Large intestine (tissue), 3 donors: Measurements from ENCODE around the gene MAGEA2. TPM values are rescaled to one million over a fixed set of nuclear protein-coding genes. Genes with fewer than 3 reads are reported as not detected.
"Not testable (repeated sequence)": the region's sequence is repeated elsewhere in the genome, so short reads cannot be mapped to it uniquely, and the experiment has no call there.

Experiments used
- DNase-seq, 2 donors: peaks; one replicate each; pipeline versions ENCODE4 v3.0.0 to v3.0.0-alpha.2; 2013
- H3K27ac ChIP-seq: one replicate; pipeline ENCODE4 v1.5.1; 2013; ENCODE audit warnings: low read length
- H3K27me3 ChIP-seq: 2 replicates; pipeline ENCODE4 v1.6.1; 2013; ENCODE audit warnings: low read length; ENCODE audit not compliant: control insufficient read depth, insufficient read depth
- H3K36me3 ChIP-seq: 2 replicates; pipeline ENCODE4 v1.6.1; 2013; ENCODE audit warnings: low read length; ENCODE audit not compliant: control insufficient read depth, insufficient read depth
- H3K4me1 ChIP-seq: one replicate; pipeline ENCODE4 v1.6.1; 2013; ENCODE audit warnings: low read length; ENCODE audit not compliant: control insufficient read depth, insufficient read depth
- H3K4me3 ChIP-seq: one replicate; pipeline ENCODE4 v1.5.1; 2013; ENCODE audit warnings: low read length
- H3K9me3 ChIP-seq: one replicate; pipeline ENCODE4 v1.6.1; 2013; ENCODE audit warnings: mild to moderate bottlenecking, low read depth, low read length, moderate library complexity; ENCODE audit not compliant: control insufficient read depth
- WGBS: methylation state at CpG from one replicate; pipeline ENCODE4 v1.1.5; 2013; ENCODE audit warnings: low lambda C conversion rate; ENCODE audit not compliant: insufficient coverage; 5-methylcytosine and 5-hydroxymethylcytosine counted together
- polyA plus RNA-seq: library from polyadenylated mRNA; unstranded; fragments of 120-200 nt; gene quantifications from one replicate; pipeline ENCODE4 v1.2.1, GENCODE V29; 2013

MAGEA2 gene
- polyA plus RNA-seq, 1 donor, result not detected

GRCh38 chrX:152706500-152706899 is 47.1 kb downstream of the MAGEA2 start:
- not testable (repeated sequence) for H3K27ac ChIP-seq, H3K4me1 ChIP-seq, H3K27me3 ChIP-seq, H3K4me3 ChIP-seq, DNase-seq, H3K9me3 ChIP-seq, H3K36me3 ChIP-seq
- no CpG with 5 or more reads among the region's 7 CpGs for WGBS

DNA sequence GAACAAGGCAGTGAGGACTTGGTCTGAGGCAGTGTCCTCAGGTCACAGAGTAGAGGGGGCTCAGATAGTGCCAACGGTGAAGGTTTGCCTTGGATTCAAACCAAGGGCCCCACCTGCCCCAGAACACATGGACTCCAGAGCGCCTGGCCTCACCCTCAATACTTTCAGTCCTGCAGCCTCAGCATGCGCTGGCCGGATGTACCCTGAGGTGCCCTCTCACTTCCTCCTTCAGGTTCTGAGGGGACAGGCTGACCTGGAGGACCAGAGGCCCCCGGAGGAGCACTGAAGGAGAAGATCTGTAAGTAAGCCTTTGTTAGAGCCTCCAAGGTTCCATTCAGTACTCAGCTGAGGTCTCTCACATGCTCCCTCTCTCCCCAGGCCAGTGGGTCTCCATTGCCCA is 53.3 kb downstream of the MAGEA2 start:
- DNase-seq, H3K27me3 ChIP-seq, H3K9me3 ChIP-seq, H3K27ac ChIP-seq, H3K4me3 ChIP-seq, H3K4me1 ChIP-seq, H3K36me3 ChIP-seq: not testable (repeated sequence)
- no CpG with 5 or more reads among the region's 5 CpGs for WGBS

Other genes starting within 250 kb of the MAGEA2 start
- gene GABRQ, start 115.9 kb downstream of the MAGEA2 start, polyA plus RNA-seq, result 0.40 TPM
- gene MAGEA3, start 55.0 kb downstream of the MAGEA2 start, polyA plus RNA-seq, result not detected
- gene CSAG2, start 44.6 kb downstream of the MAGEA2 start, polyA plus RNA-seq, result not detected
- not detected for gene MAGEA2B, start 39.2 kb downstream of the MAGEA2 start, polyA plus RNA-seq
- gene CSAG1, start 20.1 kb downstream of the MAGEA2 start, polyA plus RNA-seq, result not detected
- not detected for gene MAGEA12, start 20.1 kb downstream of the MAGEA2 start, polyA plus RNA-seq
- not detected for gene CSAG3, start 5.4 kb upstream of the MAGEA2 start, polyA plus RNA-seq
- gene MAGEA6, start 15.8 kb upstream of the MAGEA2 start, polyA plus RNA-seq, result not detected
- 37.0 TPM for gene CETN2, start 76.9 kb upstream of the MAGEA2 start, polyA plus RNA-seq
- 19.7 TPM for gene NSDHL, start 77.2 kb upstream of the MAGEA2 start, polyA plus RNA-seq
- 4.4 TPM for gene ZNF185, start 144.2 kb upstream of the MAGEA2 start, polyA plus RNA-seq
- 0.69 TPM for gene PNMA5, start 240.3 kb upstream of the MAGEA2 start, polyA plus RNA-seq